GM18517 (cell line): ENCODE results near the gene HOXC13.

Experiments used
- ATAC-seq: cut with Tn5 transposase; IDR thresholded peaks from one replicate; pipeline ENCODE4 v1.9.1; 2021; ENCODE audit warnings: mild to moderate bottlenecking, moderate library complexity; ENCODE audit not compliant: unreplicated experiment

The HOXC13 gene

DNA sequence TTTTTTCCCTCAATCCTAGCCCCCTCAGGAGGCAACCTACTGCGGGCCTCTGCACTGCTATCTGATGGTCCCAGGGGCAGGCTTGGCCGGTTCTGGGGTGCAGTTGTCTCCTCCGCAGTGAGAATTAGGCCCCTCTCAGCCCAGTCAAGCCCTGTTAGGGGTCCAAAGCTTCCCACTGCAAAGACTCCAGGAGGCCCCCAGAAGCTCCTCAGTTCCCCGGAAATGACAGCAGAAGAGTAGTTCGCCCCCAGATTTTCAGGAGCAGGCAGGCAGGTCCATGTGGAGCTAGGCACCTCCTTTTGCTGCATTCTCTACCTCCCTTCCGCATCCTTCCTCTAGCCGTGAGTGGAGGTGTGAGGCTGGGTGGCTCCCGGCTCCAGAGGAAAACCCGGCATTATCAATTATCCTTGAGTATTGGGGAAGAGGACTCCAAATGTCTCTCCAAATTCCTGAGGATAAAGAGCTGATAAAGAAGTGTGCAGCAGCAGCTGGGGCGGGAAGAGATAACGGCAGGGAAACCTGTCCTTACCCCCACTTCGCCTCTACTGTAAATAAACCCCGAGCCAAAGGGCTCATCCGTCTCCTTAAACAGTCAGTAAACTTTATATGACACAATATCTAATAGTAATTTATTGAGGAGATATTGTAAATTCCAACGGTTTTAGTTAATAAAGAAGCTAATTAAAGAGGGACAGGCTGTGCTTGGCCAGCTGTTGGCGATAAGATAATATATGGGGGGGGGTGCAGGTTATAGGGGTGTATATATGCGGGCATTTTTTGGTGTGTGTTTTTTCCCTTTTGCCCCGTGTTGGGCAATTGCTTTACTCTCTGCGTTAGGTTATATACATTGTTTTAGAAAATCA, 15.4 kb downstream of the HOXC13 start:
- no peak for ATAC-seq

DNA sequence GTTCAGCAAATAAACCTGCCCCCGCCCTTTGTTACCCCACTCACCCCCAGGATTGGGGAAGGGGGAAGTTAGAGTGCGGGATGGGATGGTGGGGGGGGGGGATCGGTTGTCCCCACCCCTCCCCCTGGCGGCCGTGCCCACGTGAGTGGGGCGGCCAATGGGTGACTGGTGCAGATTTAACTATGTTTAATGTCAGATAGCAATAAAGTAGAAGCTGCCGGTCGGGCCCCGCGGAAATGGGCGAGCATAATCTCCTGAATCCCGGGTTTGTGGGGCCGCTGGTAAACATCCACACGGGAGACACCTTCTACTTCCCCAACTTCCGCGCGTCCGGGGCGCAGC, 16.0 kb downstream of the HOXC13 start, which contains the start of gene HOXC12:
HOXC12 (plus strand) TSS at position 210 of the 342 bp plus-strand sequence; CDS start at position 237, 27 bp downstream.
- ATAC-seq = no peak

DNA sequence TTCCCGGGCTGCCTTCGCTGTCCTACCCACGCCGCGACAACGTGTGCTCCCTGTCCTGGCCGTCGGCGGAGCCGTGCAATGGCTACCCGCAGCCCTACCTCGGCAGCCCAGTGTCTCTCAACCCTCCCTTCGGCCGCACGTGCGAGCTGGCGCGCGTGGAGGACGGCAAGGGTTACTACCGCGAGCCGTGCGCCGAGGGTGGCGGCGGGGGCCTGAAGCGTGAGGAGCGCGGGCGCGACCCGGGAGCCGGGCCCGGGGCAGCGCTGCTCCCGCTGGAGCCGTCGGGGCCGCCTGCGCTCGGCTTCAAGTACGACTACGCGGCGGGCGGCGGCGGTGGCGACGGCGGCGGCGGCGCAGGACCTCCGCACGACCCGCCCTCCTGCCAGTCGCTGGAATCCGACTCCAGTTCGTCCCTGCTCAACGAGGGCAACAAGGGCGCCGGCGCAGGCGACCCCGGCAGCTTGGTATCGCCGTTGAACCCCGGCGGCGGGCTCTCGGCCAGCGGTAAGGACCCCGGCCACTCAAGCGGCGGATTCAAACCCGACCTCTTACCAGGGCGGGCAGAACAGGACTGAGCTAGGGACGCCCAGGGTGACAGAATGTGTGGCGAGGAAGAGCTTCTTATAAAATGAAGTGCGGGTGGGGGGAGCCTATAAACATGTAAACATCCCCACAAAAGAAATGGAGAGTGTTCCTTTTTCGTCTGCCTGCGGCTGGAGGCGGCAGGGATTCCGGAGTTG, 16.6 kb downstream of the HOXC13 start:
- ATAC-seq = no peak

DNA sequence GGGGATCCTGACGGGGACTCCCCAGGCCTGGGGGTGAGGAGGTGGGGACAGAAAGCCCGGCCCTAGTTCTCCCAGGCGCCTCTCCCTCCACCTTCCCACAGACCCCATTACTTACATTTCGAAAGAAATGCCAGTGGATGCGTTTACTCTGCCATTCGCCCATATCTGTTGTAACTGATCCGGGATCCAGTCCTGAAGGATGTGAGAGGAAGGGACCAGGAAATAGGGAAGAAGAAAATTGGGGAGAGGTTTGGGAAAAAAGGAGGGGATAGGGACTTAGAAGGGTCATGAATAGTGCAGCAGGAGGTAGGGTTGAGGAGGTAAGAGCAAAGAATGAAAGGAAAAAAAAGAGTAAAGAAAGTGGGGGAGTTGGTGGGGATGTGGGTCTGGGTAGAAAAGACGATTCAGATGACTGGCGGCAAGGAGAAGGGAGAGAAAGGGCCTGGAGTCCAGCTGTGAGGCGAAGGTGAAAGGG, 17.2 kb downstream of the HOXC13 start:
- no peak for ATAC-seq

DNA sequence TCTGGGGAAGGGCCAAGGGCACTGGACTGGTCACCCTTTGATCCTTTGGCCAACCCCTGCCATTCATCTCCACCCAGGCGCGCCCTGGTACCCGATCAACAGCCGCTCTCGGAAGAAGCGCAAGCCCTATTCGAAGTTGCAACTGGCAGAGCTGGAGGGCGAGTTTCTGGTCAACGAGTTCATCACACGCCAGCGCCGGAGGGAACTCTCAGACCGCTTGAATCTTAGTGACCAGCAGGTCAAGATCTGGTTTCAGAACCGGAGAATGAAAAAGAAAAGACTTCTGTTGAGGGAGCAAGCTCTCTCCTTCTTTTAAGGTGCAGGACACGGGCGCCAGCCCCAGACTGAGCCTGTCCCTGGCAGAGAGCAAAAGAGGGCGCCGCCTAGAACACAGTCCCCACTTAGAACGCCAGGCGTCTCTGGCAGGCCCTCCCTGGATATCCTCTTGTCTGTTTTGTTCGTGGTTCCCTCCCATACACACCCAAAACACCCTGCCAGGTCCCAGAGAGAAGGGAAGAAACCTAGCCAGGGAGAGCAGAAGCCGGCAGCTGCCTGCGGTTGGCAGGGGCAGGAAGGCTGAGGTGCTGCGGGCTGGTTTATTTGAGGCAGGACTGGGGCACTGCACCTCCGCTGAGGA, 17.7 kb downstream of the HOXC13 start:
- no peak for ATAC-seq

DNA sequence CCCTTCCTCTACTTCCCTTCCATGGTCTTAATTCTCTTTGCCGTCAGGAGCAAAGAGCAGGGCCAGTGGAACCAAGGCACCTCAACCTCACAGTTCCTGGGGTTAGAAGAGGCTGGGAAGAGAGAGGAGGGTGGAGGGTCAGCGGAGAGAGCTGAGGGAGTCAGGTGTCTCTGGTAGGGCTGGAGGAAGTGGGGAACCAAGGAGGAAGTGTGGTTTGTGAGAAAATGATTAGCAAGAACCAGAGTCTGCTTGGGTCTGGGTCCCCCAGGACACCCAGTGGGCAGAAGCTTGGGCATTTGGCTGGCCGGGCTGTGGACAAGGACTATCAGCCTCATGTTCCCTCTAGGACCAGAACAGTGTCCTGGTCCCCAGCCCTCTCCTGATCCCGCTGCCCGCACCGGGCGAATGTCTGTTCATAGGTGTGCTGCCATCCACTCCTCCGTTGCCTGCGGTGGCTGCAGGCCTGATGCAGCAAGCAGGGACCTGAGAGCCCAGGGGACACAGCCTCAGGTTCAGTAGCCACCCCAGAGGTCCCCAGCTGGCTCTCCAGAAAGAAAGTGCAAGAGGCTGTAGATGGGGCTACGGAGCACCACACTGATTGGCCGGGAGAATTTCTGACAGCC, 18.4 kb downstream of the HOXC13 start:
- ATAC-seq = no peak

DNA sequence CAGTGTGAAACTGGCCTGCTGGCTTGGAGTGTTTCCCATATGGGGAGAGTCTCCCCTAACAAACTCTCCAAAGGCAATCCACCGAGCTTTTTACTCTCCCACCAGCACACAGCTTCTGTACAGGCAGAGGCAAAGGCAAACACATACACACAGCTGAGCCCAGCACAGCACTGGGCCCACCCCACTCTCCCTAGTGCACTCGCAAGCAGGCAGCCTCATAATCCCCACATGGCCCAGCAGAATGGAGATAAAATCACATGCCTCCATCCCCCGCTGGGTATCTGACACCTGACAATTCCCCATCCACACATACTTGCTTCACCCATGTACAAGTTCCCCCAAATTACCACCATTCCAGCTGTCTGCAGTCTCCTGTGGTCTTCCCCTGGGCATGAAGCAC, 19.5 kb downstream of the HOXC13 start:
- no peak for ATAC-seq

DNA sequence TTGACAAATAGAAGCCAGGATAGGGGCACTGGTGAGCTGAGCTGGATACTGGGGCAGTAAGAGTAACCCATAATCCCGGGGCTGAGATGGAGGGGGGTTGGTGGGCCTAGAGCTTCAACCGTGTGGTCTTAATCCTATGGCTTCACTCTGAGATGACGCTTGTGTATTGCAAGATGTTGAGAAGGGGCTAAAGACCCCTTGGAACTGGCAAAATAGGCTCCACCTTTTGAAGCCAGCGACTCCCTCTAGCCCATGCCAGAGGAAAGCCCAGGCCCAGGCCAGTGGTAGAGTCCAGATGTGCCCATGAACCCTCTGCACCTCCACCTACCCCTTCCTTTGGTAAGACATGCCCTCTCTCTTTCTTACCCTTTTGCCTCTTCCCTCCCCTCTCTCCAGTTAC, 20.7 kb downstream of the HOXC13 start:
- ATAC-seq = no peak

DNA sequence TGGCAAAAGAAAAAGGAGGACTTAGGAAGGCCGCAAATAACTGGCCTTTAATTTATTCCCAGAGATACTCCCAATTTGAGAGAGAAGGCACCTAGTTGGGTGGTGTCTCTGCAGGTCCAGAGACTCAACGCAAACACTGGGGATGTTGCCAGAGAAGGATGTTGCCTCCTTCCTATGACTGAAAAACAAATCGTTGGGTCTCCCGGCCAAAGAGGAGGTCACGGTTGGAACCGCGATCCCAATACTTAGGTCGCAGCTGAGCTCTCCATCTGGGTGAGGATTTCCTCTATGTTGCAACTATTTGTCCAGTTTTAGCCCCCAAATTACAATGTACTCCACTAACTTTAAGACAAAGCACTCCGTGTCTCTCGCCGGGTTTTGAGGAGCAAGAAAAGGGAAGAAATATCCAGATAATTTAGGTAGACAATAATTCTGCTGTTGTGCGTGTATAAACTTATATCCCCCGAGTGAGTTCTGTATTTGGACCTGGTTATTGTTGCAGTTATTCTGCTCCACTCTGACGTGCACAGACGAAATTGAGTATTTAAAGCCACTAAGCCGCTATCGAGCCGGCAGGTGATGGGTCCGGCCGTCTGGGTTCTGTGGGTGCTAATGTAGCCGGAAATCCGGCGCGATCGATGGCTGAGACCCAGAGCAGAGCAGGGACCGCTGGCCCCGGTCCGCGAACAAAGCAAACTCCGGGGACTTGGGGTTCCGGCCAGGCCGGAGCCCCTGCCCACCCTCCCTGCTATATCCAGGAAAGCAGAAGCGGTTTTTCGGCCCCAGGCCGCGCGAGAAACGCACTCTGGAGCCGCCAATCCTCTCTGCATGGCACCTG, 21.8 kb downstream of the HOXC13 start:
- no peak for ATAC-seq

DNA sequence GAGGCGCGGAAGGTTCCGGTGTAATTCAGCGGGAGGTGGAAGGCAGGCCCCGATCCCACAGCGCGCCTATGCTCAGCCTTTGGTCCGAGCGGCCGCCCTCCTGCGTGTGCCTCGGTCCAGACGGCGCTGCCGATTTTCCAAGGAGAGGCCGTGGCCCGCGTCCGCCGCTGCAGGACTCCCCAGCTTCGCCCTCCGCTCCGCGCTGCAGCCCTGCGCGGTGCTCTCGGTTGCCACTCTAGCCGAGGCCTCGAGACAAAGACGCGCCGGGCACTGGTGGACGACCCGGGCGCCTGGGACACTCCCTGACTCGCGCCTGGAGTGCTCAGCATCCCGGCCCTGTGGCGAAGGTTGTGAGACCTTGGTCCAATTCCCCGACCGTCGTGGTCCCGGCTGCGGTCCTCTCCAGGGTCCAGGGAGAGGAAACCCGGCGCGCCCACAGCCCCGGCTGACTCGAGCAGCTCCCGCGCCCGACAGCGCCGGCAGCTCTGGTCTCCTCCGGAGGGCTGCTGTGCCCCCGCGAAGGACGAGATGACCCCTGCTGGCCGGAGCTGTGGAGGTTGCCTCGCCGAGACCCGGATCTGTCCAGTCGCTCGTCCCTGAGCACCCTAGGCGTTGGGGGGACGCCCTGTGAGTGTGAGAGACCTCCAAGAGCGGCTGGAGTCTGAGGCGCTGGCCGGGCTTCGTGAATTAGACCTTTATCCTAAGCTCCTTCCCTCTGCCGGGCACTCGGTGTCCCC, 22.6 kb downstream of the HOXC13 start:
- no peak for ATAC-seq

DNA sequence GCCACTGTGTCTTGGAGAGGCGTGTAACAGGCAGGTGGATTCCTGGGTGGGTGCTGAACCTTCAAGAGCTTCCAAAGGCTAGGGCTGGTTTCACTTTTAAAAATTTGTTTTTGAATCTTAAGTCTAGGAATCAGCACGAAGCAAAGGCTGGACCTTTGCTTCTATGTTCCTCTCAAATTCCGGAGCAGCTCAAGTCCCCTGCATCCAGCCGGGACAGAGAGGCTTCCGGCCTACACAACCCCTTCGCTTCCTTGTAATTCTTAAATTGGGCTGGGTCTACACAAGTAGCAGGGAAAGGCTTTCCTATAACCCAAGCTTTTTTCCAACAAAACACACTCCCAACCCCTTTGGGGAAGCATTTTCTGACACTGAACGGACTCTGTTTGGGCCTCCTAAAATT, 24.4 kb downstream of the HOXC13 start:
- no peak for ATAC-seq

DNA sequence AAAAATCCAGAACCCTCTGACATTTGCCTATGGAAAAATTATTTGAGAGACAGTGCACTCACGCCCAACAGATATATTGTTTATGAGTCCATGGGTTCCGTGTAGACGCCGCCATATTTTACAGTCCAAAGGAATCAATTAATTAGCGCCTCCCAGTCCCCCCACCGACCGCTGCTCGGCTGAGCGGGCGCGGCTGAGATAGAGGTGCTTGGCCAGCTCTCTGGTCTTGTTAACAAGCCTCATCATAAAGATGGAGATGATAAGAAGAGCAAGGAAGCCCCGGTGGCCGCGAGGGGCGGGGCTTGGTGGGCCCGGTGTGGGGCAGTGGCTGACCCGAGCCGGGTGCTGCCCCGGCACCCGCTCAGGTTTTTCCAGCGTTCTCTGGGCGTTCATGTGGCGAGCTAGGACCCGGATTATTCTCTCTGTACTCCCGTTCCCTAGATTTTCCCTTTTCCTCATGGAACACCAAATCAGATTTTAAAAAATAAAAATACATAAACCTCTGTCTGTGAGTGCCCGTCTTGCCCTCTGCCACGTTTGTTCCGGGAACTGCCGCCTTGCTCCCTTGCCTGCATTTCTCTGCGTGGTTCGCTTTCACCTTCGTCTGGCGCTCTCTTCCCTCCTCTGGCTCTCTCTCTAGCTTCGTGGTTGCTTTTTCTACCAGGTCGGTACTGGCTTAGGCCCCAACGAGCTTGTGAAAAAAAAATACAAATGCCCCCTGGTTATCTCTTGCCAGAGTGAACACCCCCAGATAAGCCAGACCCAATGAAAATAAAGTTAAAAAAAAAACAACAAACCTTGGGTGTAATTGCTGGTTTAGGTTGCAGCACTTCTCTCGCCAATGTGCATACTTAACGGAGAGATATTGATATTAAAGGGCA, 25.0 kb downstream of the HOXC13 start:
- no peak for ATAC-seq

DNA sequence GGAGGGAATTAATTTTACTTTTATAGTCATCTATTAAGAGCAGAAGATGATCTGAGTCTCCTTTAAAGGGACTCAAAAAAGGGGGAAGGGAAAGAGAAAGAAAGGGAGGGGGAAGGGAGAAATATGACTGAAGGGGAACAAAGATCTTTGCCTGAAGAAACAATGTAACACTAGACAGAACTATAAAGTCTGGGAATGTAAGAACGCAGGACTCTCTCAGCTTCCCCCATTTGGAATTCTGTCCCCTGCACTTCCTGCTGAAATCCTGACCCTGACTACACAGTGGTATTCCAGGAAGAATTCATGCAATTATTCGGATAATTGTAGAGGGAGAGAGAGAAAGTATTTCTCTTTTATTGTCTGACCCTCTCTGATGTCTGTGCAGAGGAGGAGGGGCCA, 25.7 kb downstream of the HOXC13 start:
- no peak for ATAC-seq

DNA sequence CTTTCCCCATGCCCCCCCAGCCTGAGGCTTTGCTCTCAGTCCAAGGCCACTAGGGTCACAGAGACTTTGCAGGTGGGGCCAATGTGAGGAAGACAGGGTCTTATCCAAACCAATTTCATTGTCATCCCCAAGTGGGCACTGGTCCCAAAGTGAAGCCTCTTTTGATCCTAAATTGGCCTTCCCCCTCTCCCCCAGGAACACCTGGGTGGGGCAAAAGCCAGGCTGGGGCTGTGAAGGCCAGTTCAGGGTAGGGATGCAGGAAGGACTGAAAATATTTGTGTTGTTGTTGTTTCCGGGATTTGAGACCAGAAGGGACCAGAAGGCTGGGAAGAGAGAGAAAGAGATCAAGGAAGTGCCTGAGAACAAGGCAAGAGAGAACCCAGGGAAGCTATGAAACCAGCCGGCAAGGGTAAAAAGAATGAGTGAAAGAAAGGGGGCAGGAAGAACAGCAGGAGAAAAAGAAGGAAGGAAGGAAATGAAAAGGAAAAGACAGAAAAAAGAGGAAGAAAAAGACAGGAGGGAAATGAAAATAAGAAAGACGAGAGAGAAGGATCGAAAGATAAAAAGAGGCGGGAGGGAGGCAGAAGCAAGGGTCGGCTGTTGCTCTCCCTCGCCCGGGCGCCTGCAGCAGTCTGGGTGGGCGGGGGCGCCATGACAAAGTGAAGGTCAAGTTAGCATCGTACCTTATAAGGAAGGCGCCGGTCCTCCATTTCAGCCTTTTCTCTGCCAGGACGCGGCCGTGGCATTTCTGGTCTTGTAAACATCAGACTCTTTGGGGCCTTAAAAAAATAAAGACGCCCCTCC, 26.9 kb downstream of the HOXC13 start:
- no peak for ATAC-seq

DNA sequence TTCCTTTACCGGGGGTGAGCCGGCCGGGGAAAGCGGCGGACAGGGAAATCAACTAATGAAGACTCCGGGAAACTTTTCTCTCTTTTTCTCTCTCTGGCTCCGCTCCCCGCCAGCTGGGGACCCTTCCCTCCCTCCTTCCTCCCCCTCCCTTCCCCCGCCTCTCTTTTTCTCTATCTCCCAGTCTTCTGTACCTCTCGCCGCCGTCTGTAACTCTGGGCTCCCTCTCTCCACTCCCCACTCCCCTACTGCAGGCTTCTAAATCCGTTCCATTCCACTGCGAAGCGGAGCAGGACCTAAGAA, 27.4 kb downstream of the HOXC13 start:
- ATAC-seq = no peak

DNA sequence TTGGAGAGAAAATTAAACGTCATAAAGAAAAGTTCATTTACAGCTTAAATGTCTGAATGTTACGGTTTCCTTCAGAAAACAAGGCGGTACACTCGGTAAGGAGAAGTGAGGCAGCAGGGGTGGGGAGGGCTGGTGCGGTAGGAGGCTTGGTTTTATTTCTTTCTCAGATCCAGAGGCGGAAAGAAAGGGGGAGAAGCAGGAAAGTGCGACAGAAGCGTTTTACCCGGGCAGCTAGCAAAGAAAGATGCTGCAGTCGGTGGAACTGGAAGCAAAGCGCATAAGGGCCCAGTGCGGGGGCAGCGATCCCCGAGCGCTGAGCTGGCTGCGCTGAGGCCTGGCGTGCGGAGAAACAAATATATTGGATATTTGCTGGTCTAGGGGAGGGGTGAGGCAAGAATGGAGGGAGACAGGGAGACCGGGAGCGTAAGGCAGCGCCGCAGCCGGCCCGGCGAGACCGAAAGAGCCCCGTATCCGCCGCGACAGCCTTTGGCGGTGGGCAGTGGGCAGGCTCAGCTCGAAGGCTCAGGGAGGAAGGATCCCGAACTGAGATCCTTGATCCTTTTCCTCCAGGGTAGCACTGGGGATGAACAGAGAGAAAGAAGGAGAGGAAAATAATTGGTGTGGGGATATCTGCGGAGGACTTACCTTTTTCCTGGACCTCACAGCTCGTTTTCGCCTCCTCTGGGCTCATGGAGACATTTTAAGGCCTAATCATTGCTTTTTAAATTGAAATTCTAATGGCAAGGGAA, 27.9 kb downstream of the HOXC13 start:
- ATAC-seq = no peak

DNA sequence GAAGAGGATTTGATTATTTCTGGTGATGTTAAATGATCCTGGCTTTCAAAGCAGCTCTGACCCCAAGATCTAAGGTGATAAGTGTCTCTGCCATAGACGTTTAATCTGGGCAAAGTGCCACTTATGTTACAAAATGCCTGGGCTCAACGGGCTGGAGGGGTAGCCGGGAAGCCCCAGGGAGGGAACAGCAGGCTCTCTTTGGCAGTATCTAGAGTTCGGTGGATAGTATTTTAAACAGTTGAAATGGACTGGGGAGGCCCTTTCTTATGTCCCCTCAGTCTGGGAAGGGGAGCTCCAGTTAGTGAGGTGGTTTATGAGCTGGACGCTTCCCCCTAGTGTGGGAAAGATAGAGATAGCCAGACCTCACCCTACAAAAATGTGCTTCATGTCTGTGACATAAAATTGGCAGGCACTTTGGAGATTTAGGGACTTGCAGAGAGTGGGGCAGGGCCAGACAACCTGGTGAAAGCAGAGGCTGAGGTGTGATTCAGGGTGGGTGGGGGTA, 28.8 kb downstream of the HOXC13 start:
- no peak for ATAC-seq
